HepG2 (cell line): Measurements from ENCODE around the gene PLSCR4. TPM values are rescaled to one million over a fixed set of nuclear protein-coding genes. Genes with fewer than 3 reads are reported as not detected.

Experiments used
- ATF1 ChIP-seq: IDR thresholded peaks from 2 replicates; pipeline ENCODE4 v1.6.1; 2016; ENCODE audit warnings: mild to moderate bottlenecking, control low read depth
- E2F1 ChIP-seq: sonication (generic); formaldehyde crosslinking; IDR thresholded peaks from 2 replicates; pipeline ENCODE4 v1.5.0; 2020; ENCODE audit warnings: missing genetic modification reagents
- ETS1 ChIP-seq: sonication (generic); formaldehyde crosslinking; IDR thresholded peaks from 2 replicates; pipeline ENCODE4 v1.4.0; 2020; ENCODE audit warnings: missing genetic modification reagents
- GPBP1L1 ChIP-seq: sonication (generic); formaldehyde crosslinking; IDR thresholded peaks from 2 replicates; pipeline ENCODE4 v1.5.0; 2020; ENCODE audit warnings: mild to moderate bottlenecking, missing genetic modification reagents
- MAFK ChIP-seq, 2 experiments: IDR thresholded peaks in 1 of 2; conservative IDR thresholded peaks in 1 of 2; 2 replicates each; pipeline ENCODE4 v1.6.1; 2011; ENCODE audit warnings: improper control_type of control experiment in 2 of 2, low read length in 2 of 2
- NR2F2 ChIP-seq: IDR thresholded peaks from 2 replicates; pipeline ENCODE4 v1.6.1; 2012; ENCODE audit warnings: low read depth, inconsistent platforms, borderline replicate concordance
- PAX8 ChIP-seq: sonication (generic); formaldehyde crosslinking; IDR thresholded peaks from 2 replicates; pipeline ENCODE4 v1.8.0; 2022; ENCODE audit warnings: mild to moderate bottlenecking, missing genetic modification reagents, borderline replicate concordance
- TAF1 ChIP-seq: sonication (generic); formaldehyde crosslinking; IDR thresholded peaks from 2 replicates; pipeline ENCODE4 v1.4.0; 2020; ENCODE audit warnings: missing genetic modification reagents
- ZBTB1 ChIP-seq: sonication (generic); formaldehyde crosslinking; IDR thresholded peaks from 2 replicates; pipeline ENCODE4 v1.4.0; 2020; ENCODE audit warnings: missing genetic modification reagents, borderline replicate concordance
- ZBTB42 ChIP-seq: sonication (generic); formaldehyde crosslinking; IDR thresholded peaks from 2 replicates; pipeline ENCODE4 v1.5.0; 2020; ENCODE audit warnings: mild to moderate bottlenecking, missing genetic modification reagents
- ZNF354B ChIP-seq: sonication (generic); formaldehyde crosslinking; IDR thresholded peaks from 2 replicates; pipeline ENCODE4 v1.8.0; 2022; ENCODE audit warnings: mild to moderate bottlenecking, missing genetic modification reagents
- ZNF510 ChIP-seq: sonication (generic); formaldehyde crosslinking; IDR thresholded peaks from 2 replicates; pipeline ENCODE4 v1.4.0; 2020; ENCODE audit warnings: low read depth, mild to moderate bottlenecking, missing genetic modification reagents
- ZNF557 ChIP-seq: sonication (generic); formaldehyde crosslinking; IDR thresholded peaks from 2 replicates; pipeline ENCODE4 v1.4.0; 2020; ENCODE audit warnings: missing genetic modification reagents
- ZNF572 ChIP-seq: sonication (generic); formaldehyde crosslinking; IDR thresholded peaks from 2 replicates; pipeline ENCODE4 v1.5.1; 2020; ENCODE audit warnings: mild to moderate bottlenecking, missing genetic modification reagents
- ZNF720 ChIP-seq: sonication (generic); formaldehyde crosslinking; IDR thresholded peaks from 2 replicates; pipeline ENCODE4 v1.4.0; 2020; ENCODE audit warnings: missing genetic modification reagents
- ZNF788 ChIP-seq: sonication (generic); formaldehyde crosslinking; IDR thresholded peaks from 2 replicates; pipeline ENCODE4 v1.5.0; 2020; ENCODE audit warnings: mild to moderate bottlenecking, missing genetic modification reagents, borderline replicate concordance
- ZUFSP ChIP-seq: sonication (generic); formaldehyde crosslinking; IDR thresholded peaks from 2 replicates; pipeline ENCODE4 v1.9.0; 2021; ENCODE audit warnings: missing genetic modification reagents, mild to moderate bottlenecking, borderline replicate concordance
- polyA plus RNA-seq, 8 experiments: library from polyadenylated mRNA; depleted of rRNA in 3 of 8; stranded (reverse) in 7 of 8; unstranded in 1 of 8; fragments of >200 nt; fragmentation: Illumina TruSeq in 4 of 8; extraction: Trizol in 4 of 8; gene quantifications; 2 replicates each; pipeline versions ENCODE4 v1.2.1 to v1.2.3, GENCODE V29; 2011 to 2016; ENCODE audit warnings: low read depth in 4 of 8, missing spikeins in 1 of 8, mixed read lengths in 1 of 8; ENCODE audit not compliant: insufficient read depth in 1 of 8
- total RNA-seq, 5 experiments: library from RNA; depleted of rRNA; stranded (reverse); fragments of >200 nt; fragmentation: Illumina TruSeq; extraction: Trizol; gene quantifications; 2 replicates each; pipeline ENCODE4 v1.2.3, GENCODE V29; 2016; ENCODE audit warnings: low read depth in 1 of 5
- TF ChIP-seq, protein P1 (sequence below): sonication (generic); formaldehyde crosslinking; IDR thresholded peaks from 2 replicates; pipeline ENCODE4 v1.4.0; 2020; ENCODE audit warnings: low read depth, mild to moderate bottlenecking, missing genetic modification reagents
- TF ChIP-seq, protein P2 (sequence below): sonication (generic); formaldehyde crosslinking; IDR thresholded peaks from 2 replicates; pipeline ENCODE4 v1.4.0; 2020; ENCODE audit warnings: missing genetic modification reagents, borderline replicate concordance

The PLSCR4 gene
- total and polyA plus RNA-seq, 2 of the 13 experiments (the other 11 are each of a cell fraction or from before 2014, with no cell fraction given), result 1.5 to 59.0 TPM

DNA sequence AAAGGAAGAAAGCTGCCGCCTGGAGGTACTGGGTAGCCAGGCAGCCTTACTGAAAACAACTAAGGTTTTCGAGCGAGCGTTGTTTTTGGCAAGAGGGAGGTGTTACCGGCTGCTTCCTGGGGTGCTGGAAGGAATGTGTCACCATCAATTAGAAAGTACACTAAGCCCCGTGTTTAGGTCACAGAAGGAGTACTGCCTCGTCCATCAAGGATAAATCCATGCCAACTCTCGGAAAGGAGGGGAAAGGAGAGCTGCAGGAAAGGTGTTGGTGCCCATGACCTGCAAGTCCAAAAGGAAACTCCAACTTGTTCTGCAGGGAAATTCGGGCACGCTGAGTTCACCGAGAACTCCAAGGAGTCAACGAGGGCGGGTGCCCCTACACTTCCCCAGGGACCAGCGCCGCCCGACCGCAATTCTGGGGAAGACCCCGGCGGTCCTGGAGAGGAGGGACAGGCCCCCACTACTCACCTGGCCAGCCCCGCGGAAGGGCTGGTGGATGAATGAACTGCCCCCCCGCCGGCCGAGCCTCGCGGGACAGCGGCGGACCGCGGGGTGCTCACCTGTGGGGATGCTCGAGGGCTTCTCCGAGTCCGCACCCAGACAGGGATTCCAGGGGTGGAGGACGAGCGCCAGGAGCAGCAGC, 90.5 kb downstream of the PLSCR4 start (continued):
- no peak for TF ChIP-seq ZNF354B (CRISPR knock-in tag)
- TF ChIP-seq, protein P1, sequence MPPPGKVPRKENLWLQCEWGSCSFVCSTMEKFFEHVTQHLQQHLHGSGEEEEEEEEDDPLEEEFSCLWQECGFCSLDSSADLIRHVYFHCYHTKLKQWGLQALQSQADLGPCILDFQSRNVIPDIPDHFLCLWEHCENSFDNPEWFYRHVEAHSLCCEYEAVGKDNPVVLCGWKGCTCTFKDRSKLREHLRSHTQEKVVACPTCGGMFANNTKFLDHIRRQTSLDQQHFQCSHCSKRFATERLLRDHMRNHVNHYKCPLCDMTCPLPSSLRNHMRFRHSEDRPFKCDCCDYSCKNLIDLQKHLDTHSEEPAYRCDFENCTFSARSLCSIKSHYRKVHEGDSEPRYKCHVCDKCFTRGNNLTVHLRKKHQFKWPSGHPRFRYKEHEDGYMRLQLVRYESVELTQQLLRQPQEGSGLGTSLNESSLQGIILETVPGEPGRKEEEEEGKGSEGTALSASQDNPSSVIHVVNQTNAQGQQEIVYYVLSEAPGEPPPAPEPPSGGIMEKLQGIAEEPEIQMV (CRISPR knock-in tag), result no peak
- TF ChIP-seq ZNF572 (CRISPR knock-in tag), result 0 out of 2 replicates have a peak, but pooled peaks have one; percentile 26
- no peak for TF ChIP-seq ZNF720 (CRISPR knock-in tag)
- TF ChIP-seq ETS1, result no peak
- no peak for TF ChIP-seq E2F1 (CRISPR knock-in tag)
- no peak for TF ChIP-seq ZUFSP
- TF ChIP-seq, protein P2, sequence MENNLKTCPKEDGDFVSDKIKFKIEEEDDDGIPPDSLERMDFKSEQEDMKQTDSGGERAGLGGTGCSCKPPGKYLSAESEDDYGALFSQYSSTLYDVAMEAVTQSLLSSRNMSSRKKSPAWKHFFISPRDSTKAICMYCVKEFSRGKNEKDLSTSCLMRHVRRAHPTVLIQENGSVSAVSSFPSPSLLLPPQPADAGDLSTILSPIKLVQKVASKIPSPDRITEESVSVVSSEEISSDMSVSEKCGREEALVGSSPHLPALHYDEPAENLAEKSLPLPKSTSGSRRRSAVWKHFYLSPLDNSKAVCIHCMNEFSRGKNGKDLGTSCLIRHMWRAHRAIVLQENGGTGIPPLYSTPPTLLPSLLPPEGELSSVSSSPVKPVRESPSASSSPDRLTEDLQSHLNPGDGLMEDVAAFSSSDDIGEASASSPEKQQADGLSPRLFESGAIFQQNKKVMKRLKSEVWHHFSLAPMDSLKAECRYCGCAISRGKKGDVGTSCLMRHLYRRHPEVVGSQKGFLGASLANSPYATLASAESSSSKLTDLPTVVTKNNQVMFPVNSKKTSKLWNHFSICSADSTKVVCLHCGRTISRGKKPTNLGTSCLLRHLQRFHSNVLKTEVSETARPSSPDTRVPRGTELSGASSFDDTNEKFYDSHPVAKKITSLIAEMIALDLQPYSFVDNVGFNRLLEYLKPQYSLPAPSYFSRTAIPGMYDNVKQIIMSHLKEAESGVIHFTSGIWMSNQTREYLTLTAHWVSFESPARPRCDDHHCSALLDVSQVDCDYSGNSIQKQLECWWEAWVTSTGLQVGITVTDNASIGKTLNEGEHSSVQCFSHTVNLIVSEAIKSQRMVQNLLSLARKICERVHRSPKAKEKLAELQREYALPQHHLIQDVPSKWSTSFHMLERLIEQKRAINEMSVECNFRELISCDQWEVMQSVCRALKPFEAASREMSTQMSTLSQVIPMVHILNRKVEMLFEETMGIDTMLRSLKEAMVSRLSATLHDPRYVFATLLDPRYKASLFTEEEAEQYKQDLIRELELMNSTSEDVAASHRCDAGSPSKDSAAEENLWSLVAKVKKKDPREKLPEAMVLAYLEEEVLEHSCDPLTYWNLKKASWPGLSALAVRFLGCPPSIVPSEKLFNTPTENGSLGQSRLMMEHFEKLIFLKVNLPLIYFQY (CRISPR knock-in tag), result no peak
- TF ChIP-seq ATF1, result no peak
- no peak for TF ChIP-seq TAF1 (CRISPR knock-in tag)
- TF ChIP-seq MAFK (conservative IDR thresholded peaks at IDR 0.05 in 1 of 2, IDR thresholded peaks at IDR 0.05 in 1 of 2; ENCODE audit: low read length in 2 of 2), result no peak
- no peak for TF ChIP-seq GPBP1L1
- TF ChIP-seq ZNF557 (CRISPR knock-in tag), result no peak
- TF ChIP-seq ZBTB42 (CRISPR knock-in tag), result no peak
- no peak for TF ChIP-seq NR2F2
- TF ChIP-seq ZBTB1, result no peak
- TF ChIP-seq ZNF510, result no peak
- 0 out of 2 replicates have a peak, but pooled peaks have one; percentile 64 for TF ChIP-seq PAX8 (CRISPR knock-in tag)
- no peak for TF ChIP-seq ZNF788 (CRISPR knock-in tag)
